Measurements from ENCODE around the gene FOSL1.
"Not testable (repeated sequence)": the region's sequence is repeated elsewhere in the genome, so short reads cannot be mapped to it uniquely, and the experiment has no call there.

FOSL1 gene

DNA sequence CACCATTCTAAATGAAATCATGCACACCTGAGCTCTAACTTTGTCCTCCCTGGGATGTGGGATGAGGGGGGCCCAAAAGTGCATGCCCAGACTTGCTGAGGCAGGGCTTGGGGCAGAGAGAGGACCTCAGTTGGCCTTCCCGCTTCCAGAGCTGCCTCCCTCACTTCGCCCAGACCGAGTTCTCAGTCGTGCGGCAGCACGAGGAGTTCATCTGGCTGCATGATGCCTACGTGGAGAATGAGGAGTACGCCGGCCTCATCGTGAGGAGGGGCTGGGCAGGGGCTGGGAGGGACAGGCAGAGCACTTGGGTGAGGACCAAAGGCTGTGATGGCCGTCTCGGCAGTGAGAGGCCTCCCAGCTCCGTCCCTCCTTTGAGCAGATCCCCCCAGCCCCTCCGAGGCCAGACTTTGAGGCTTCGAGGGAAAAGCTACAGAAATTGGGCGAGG is 50.4 kb downstream of the FOSL1 start:
- DNase-seq = no peak

DNA sequence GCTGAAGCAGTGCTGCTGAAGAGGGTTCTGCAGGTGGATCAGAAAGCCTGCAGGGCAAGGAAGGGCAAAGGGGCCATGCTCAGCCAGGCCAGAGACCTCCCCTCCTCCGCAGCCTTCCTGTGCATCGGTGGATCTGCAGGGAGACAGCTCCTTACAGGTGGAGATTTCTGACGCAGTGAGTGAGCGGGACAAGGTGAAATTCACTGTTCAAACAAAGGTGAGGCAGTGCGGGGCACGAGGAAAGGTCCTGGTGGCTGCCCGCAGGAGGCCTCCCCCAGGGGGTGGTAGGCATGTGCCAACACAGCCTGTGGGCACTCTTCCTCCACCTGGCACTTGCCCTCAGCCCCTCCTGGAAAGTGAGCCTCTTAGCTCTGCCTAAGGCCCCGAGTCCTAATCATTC is 50.8 kb downstream of the FOSL1 start:
- no peak for DNase-seq

- not testable (repeated sequence) for DNase-seq
Measured at GRCh38 chr11:65848693-65849092, 51.5 kb downstream of the FOSL1 start.

- no peak for DNase-seq
Measured at GRCh38 chr11:65847746-65848145, 52.4 kb downstream of the FOSL1 start.

DNA sequence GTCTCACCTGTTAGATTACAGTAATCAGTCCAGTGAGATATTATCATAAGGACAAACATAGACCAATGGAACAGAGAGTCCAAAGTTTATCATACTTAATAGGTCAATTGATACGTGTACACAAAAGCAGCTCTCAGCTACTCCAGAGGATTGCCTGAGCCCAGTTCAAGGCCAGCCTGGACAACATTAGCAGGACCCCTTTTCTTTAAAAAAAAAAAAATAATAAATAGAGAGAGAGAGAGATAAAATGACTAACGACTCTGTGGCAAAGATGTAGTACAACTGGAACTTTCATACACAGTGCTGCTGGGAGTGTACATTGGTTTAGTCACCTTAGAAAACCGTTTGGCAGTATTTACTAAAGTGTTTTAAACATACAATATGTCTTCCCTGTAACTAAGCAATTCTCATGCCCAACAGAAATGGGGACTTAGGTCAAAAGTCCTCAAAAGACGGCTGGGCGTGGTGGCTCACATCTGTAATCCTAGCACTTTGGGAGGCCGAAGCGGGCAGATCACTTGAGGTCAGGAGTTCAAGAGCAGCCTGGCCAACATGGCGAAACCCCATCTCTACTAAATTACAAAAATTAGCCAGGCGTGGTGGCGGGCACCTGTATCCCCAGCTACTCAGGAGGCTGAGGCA is 55.8 kb downstream of the FOSL1 start:
- DNase-seq = no peak

DNA sequence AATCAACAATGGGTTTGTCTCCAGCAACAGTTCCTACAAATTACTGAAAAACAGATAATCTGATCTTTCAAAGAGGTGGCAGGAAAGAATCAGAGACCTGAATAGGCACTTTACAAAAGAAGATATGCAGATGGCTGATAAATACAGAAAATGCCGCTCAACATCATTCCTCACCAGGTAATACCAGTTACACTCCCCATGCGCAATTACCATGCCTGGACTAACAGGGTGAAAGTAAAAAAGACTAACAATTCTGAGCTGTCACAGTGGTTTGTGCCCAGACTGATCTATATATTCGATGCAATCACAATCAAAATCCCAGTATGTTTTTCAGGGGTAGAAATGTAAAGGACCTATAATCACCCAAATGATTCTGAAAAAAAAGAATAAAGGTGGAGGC is 56.4 kb downstream of the FOSL1 start:
- no peak for DNase-seq

DNA sequence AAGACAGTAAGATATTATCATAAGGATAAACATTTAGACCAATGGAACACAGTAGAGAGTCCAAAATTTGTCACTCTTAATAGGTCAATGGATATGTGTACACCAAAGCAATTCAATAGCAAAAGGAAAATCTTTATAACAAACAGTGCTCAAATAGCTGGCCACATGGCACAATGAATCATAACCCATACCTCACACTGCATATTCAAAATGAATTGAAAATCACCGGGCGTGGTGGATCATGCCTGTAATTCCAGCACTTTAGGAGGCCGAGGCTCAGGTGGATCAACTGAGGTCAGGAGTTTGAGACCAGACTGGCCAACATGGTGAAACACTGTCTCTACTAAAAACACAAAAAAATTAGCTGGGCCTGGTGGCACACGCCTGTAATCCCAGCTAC is 58.0 kb downstream of the FOSL1 start:
- DNase-seq = no peak

All from activated CD4-positive, alpha-beta T cell treated with anti-CD3 and anti-CD28 coated beads, Interleukin-2, amount 50 U/mL, for 1 hour (primary cell).